GM18499 (cell line): Measurements from ENCODE around the gene CD22.

Experiments used
- ATAC-seq: cut with Tn5 transposase; IDR thresholded peaks from one replicate; pipeline ENCODE4 v1.9.1; 2021; ENCODE audit warnings: moderate number of reproducible peaks; ENCODE audit not compliant: insufficient read depth, unreplicated experiment

Gene CD22

GRCh38 chr19:35337097-35337983, 8.4 kb downstream of the CD22 start:
- ATAC-seq = no peak

- no peak for ATAC-seq
Measured at GRCh38 chr19:35337984-35338296, 9.0 kb downstream of the CD22 start.

- no peak for ATAC-seq
Measured at GRCh38 chr19:35340431-35340830, 11.4 kb downstream of the CD22 start.

- ATAC-seq = no peak
Measured at GRCh38 chr19:35341006-35341405, 12.0 kb downstream of the CD22 start.

- ATAC-seq = no peak
Measured at GRCh38 chr19:35341565-35342225, 12.7 kb downstream of the CD22 start.

GRCh38 chr19:35342430-35342829, 13.4 kb downstream of the CD22 start:
- no peak for ATAC-seq

GRCh38 chr19:35344511-35345031, 15.6 kb downstream of the CD22 start:
- no peak for ATAC-seq

- ATAC-seq = no peak
Measured at GRCh38 chr19:35345671-35346111, 16.7 kb downstream of the CD22 start.

GRCh38 chr19:35346193-35347052, 17.4 kb downstream of the CD22 start:
- no peak for ATAC-seq

GRCh38 chr19:35347171-35347929, 18.4 kb downstream of the CD22 start, which contains the start of gene FFAR1:
FFAR1 (plus strand) TSS chr19:35347902; CDS start chr19:35351552, 3,650 bp downstream.
- ATAC-seq = no peak

GRCh38 chr19:35347930-35348298, 18.9 kb downstream of the CD22 start:
- no peak for ATAC-seq

- ATAC-seq = no peak
Measured at GRCh38 chr19:35348911-35349611, 20.1 kb downstream of the CD22 start.

GRCh38 chr19:35349614-35350521, 20.9 kb downstream of the CD22 start:
- no peak for ATAC-seq

- ATAC-seq = no peak
Measured at GRCh38 chr19:35350591-35350990, 21.6 kb downstream of the CD22 start.

GRCh38 chr19:35351411-35352176, 22.6 kb downstream of the CD22 start:
- no peak for ATAC-seq

GRCh38 chr19:35352177-35352447, 23.1 kb downstream of the CD22 start:
- no peak for ATAC-seq

GRCh38 chr19:35352448-35353304, 23.7 kb downstream of the CD22 start:
- no peak for ATAC-seq
